Endothelial cell of umbilical vein (primary cell): ENCODE results near the gene SFTPA1. TPM values are rescaled to one million over a fixed set of nuclear protein-coding genes. Genes with fewer than 3 reads are reported as not detected.
"Not testable (repeated sequence)": the region's sequence is repeated elsewhere in the genome, so short reads cannot be mapped to it uniquely, and the experiment has no call there.

Experiments
- BruUV-seq: library from RNA; stranded (reverse); fragments of 400-500 nt; replicated peaks from 2 replicates; lab custom pipeline; 2021; lab: Mats Ljungman, UMichigan
- CTCF ChIA-PET: fragments of 300-600, 350-600 bp; sonication (Branson Sonifier 250); formaldehyde crosslinking; loops from one replicate; lab custom pipeline; 2021; ENCODE audit warnings: antibody characterized with exemption, inconsistent platforms; lab: Charles Lee
- POLR2A ChIA-PET: fragments of 300-600, 350-600 bp; sonication (Branson Sonifier 250); formaldehyde crosslinking; loops from one replicate; lab custom pipeline; 2021; ENCODE audit warnings: antibody characterized with exemption, inconsistent platforms; lab: Charles Lee
- DNase-seq: peaks from one replicate; pipeline ENCODE4 v3.0.0-alpha.2; 2011; ENCODE audit warnings: low read depth, low spot score
- FAIRE-seq: peaks from 2 replicates; lab custom pipeline; 2011; peaks lifted over from hg19 to GRCh38; lab: Jason Lieb, UNC
- H2AFZ ChIP-seq: 2 replicates; pipeline ENCODE4 v1.6.0; 2012; ENCODE audit warnings: low read depth, low read length, control low read depth, inconsistent platforms
- H3K27ac ChIP-seq: 2 replicates; pipeline ENCODE4 v1.5.1; 2011; ENCODE audit warnings: low read depth, mild to moderate bottlenecking, control low read depth, low read length, moderate library complexity; ENCODE audit not compliant: insufficient read depth
- H3K27me3 ChIP-seq, 2 experiments: 2 replicates each; pipeline versions ENCODE4 v1.6.0 to v1.6.1; 2011; ENCODE audit warnings: low read length in 2 of 2, mixed read lengths in 1 of 2; ENCODE audit not compliant: control insufficient read depth in 2 of 2, insufficient read depth in 2 of 2
- H3K36me3 ChIP-seq, 2 experiments: 2 replicates in 1 of 2; 3 replicates in 1 of 2; pipeline ENCODE4 v1.5.1; 2011; ENCODE audit warnings: low read length in 2 of 2, mild to moderate bottlenecking in 1 of 2, moderate library complexity in 1 of 2; ENCODE audit not compliant: control insufficient read depth in 2 of 2, insufficient read depth in 2 of 2; ENCODE audit errors: extremely low read depth in 1 of 2
- H3K4me1 ChIP-seq: 3 replicates; pipeline ENCODE4 v1.5.1; 2011; ENCODE audit warnings: mild to moderate bottlenecking, low read length; ENCODE audit not compliant: control insufficient read depth, insufficient read depth; ENCODE audit errors: extremely low read depth
- H3K4me2 ChIP-seq: 2 replicates; pipeline ENCODE4 v1.6.1; 2011; ENCODE audit warnings: low read length, control low read depth, mixed read lengths; ENCODE audit not compliant: insufficient read depth
- H3K4me3 ChIP-seq, 3 experiments: fragments of 200-600 bp in 1 of 3; sonication (generic), shearing (Covaris generic) in 1 of 3; replicated peaks in 1 of 3; 2 replicates each; pipeline ENCODE4 v1.5.1; 2011 to 2016; ENCODE audit warnings: control low read depth in 3 of 3, low read length in 3 of 3, mild to moderate bottlenecking in 2 of 3, inconsistent platforms in 1 of 3, low read depth in 1 of 3, moderate library complexity in 1 of 3; ENCODE audit not compliant: insufficient read depth in 1 of 3
- H3K79me2 ChIP-seq: 2 replicates; pipeline ENCODE4 v1.6.0; 2012; ENCODE audit warnings: low read length, inconsistent platforms; ENCODE audit not compliant: control insufficient read depth, insufficient read depth
- H3K9ac ChIP-seq: replicated peaks from 2 replicates; pipeline ENCODE3; 2011; ENCODE audit warnings: low read length, control low read depth; ENCODE audit not compliant: insufficient read depth; ENCODE audit errors: extremely low read depth
- H3K9me1 ChIP-seq: replicated peaks from 3 replicates; pipeline ENCODE4 v1.6.0; 2011; ENCODE audit warnings: mild to moderate bottlenecking, low read length; ENCODE audit not compliant: control insufficient read depth, insufficient read depth; ENCODE audit errors: extremely low read depth
- H3K9me3 ChIP-seq: replicated peaks from 2 replicates; pipeline ENCODE4 v1.5.1; 2012; ENCODE audit warnings: low read length, inconsistent platforms; ENCODE audit not compliant: control insufficient read depth, insufficient read depth
- H4K20me1 ChIP-seq: replicated peaks from 2 replicates; pipeline ENCODE3; 2011; ENCODE audit warnings: mild to moderate bottlenecking, low read length; ENCODE audit not compliant: control insufficient read depth, insufficient read depth; ENCODE audit errors: extremely low read depth
- CTCF ChIP-seq, 2 donors: IDR thresholded peaks; 1 replicate in 1 of 2; 2 replicates in 1 of 2; pipeline ENCODE4 v1.5.1; 2011; ENCODE audit warnings: low read length in 2 of 2, mild to moderate bottlenecking in 2 of 2, moderate library complexity in 2 of 2, control low read depth in 1 of 2, inconsistent platforms in 1 of 2, low read depth in 1 of 2; ENCODE audit not compliant: insufficient read depth in 1 of 2; ENCODE audit errors: extremely low read depth in 1 of 2
- FOS ChIP-seq: IDR thresholded peaks from 2 replicates; pipeline ENCODE4 v1.6.1; 2011; ENCODE audit warnings: mild to moderate bottlenecking, low read length, moderate library complexity, borderline replicate concordance; ENCODE audit not compliant: insufficient read depth
- GATA2 ChIP-seq: IDR thresholded peaks from 2 replicates; pipeline ENCODE4 v1.7.0; 2011; ENCODE audit warnings: low read depth, mild to moderate bottlenecking, moderate library complexity, mixed read lengths, low read length; ENCODE audit not compliant: insufficient read length, insufficient read depth
- JUN ChIP-seq: IDR thresholded peaks from 2 replicates; pipeline ENCODE4 v1.6.1; 2011; ENCODE audit warnings: borderline replicate concordance, low read depth; ENCODE audit not compliant: insufficient read length, insufficient read depth
- MAX ChIP-seq: IDR thresholded peaks from 2 replicates; pipeline ENCODE4 v1.6.1; 2011; ENCODE audit not compliant: insufficient read depth, insufficient read length
- POLR2A ChIP-seq: IDR thresholded peaks from 2 replicates; pipeline ENCODE4 v1.6.1; 2012; ENCODE audit warnings: low read depth, mild to moderate bottlenecking, control low read depth, low read length
- dilution Hi-C: fragments of 300-500 bp; cut with MboI; formaldehyde crosslinking; loops from one replicate; pipeline ENCODE4 v1.15.0; 2019; ENCODE audit warnings: low sequenced_read_pairs; ENCODE audit not compliant: extremely low pct_ligation_motif_present
- intact Hi-C: fragments of 100-400 bp; cut with micrococcal nuclease; formaldehyde crosslinking; loops from one replicate; pipeline ENCODE4 v1.10.0; 2022
- polyA plus RNA-seq, 4 experiments: library from polyadenylated mRNA; depleted of rRNA in 3 of 4; stranded (reverse) in 3 of 4; unstranded in 1 of 4; fragments of >200 nt; gene quantifications; 2 replicates each; pipeline versions ENCODE4 v1.2.1 to v1.2.3, GENCODE V29; 2011 to 2012; ENCODE audit warnings: missing spikeins in 1 of 4
- total RNA-seq: library from RNA; stranded (reverse); gene quantifications from 2 replicates; pipeline ENCODE4 v1.2.3, GENCODE V29; 2021

SFTPA1 gene
- total and polyA plus RNA-seq, 2 donors (not counting 3 experiments of a cell fraction or from before 2014, with no cell fraction given), result not detected

GRCh38 chr10:79570624-79571023 lies 40.1 kb upstream of the SFTPA1 start:
- DNase-seq, H4K20me1 ChIP-seq, H3K9ac ChIP-seq, H3K4me3 ChIP-seq, H3K9me3 ChIP-seq, H3K4me2 ChIP-seq, dilution Hi-C loops, H2AFZ ChIP-seq, H3K9me1 ChIP-seq, FAIRE-seq, POLR2A ChIA-PET, intact Hi-C loops, H3K4me1 ChIP-seq, H3K27ac ChIP-seq, BruUV-seq, H3K36me3 ChIP-seq, H3K79me2 ChIP-seq: not testable (repeated sequence)
- peaks cover 2 to 11% of the 10 kb centered on the region in 2 experiments for H3K27me3 ChIP-seq
- CTCF ChIA-PET, result interaction anchor here (1.0 kb wide), 1 partner anchor 45 kb away, joined by 3 read pairs; no protein-coding TSS in a partner anchor

- dilution Hi-C loops, result no loop called here
Measured at GRCh38 chr10:79579361-79579760, 31.4 kb upstream of the SFTPA1 start.

More at GRCh38 chr10:79579361-79579760, 31.4 kb upstream of the SFTPA1 start:
- ChIA-PET POLR2A (no interaction called here), CTCF (no interaction called here)
- Histone ChIP-seq H3K9me1 (no peaks in the 10 kb centered on the region), H4K20me1 (no peaks in the 10 kb centered on the region), H3K79me2 (no peaks in the 10 kb centered on the region), H3K4me2 (no peak overlapping the region), H3K9ac (no peak overlapping the region), H3K9me3 (no peaks in the 10 kb centered on the region), H3K27me3 (peaks cover 5% of the 10 kb centered on the region in 2 experiments), H3K27ac (no peak overlapping the region), H3K4me3 (no peak overlapping the region), H2AFZ (no peak overlapping the region), H3K4me1 (no peaks in the 10 kb centered on the region), H3K36me3 (no peaks in the 10 kb centered on the region)
- FAIRE-seq, result no peak
- TF ChIP-seq CTCF (IDR thresholded peaks at IDR 0.05; ENCODE audit: extremely low read depth in 1 of 2, insufficient read depth in 1 of 2, low read depth in 1 of 2, low read length in 2 of 2), result no peak
- no peak for TF ChIP-seq GATA2
- TF ChIP-seq FOS, result no peak
- TF ChIP-seq JUN, result no peak
- no peak for TF ChIP-seq POLR2A
- no peak for TF ChIP-seq MAX
- BruUV-seq, result no TSS peak
- intact Hi-C loops, result no loop called here
- DNase-seq, result no peak
